Measurements from ENCODE around the gene TXNIP. TPM values are rescaled to one million over a fixed set of nuclear protein-coding genes. Genes with fewer than 3 reads are reported as not detected.

Gene TXNIP
- total RNA-seq, 1 experiment from 2014 or later = 23.2 TPM

DNA sequence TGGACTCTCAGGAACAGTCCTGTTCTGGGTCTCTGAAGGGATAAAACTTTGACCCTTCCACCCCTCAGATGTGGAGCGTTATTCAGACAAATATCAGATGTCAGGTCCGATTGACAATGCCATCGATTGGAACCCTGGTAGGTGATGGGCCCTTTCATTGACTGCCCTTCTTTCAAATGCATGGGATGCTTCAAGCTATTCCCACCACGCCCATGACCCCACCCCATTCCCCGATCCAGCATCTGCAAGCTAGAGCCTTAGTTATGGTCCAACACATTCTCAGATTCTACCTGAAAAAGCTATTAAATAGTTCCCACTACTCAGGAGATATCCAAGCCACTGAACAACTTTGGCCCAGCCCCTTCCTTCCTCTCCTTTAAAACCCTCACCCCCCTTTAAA is 19.4 kb downstream of the TXNIP start:
- Mint-ChIP-seq H3K4me1 (peaks cover 2 to 12% of the 10 kb centered on the region in 2 experiments), H3K4me3 (peak overlapping the region; percentile 25 to 43; a peak in 2 of 5 replicates), H3K27ac (0 out of 7 replicates have a peak overlapping the region, but pooled peaks of 1 of the 3 experiments have one; percentile 31), H3K36me3 (ENCODE audit: insufficient read depth in 1 of 3, low read depth in 3 of 3) (no peaks in the 10 kb centered on the region), H3K27me3 (ENCODE audit: low read depth) (peaks cover 1% of the 10 kb centered on the region; the same call in 1 of the 2 replicates), H3K9me3 (no peaks in the 10 kb centered on the region)
- TF ChIP-seq, protein P1, sequence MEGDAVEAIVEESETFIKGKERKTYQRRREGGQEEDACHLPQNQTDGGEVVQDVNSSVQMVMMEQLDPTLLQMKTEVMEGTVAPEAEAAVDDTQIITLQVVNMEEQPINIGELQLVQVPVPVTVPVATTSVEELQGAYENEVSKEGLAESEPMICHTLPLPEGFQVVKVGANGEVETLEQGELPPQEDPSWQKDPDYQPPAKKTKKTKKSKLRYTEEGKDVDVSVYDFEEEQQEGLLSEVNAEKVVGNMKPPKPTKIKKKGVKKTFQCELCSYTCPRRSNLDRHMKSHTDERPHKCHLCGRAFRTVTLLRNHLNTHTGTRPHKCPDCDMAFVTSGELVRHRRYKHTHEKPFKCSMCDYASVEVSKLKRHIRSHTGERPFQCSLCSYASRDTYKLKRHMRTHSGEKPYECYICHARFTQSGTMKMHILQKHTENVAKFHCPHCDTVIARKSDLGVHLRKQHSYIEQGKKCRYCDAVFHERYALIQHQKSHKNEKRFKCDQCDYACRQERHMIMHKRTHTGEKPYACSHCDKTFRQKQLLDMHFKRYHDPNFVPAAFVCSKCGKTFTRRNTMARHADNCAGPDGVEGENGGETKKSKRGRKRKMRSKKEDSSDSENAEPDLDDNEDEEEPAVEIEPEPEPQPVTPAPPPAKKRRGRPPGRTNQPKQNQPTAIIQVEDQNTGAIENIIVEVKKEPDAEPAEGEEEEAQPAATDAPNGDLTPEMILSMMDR (conservative IDR thresholded peaks at IDR 0.05) = no peak
- Histone ChIP-seq H4K8ac (replicated peaks; ENCODE audit: insufficient read length, low read depth, low read length) (no peak overlapping the region), H3K56ac (ENCODE audit: insufficient read length, low read depth, low read length) (no peak overlapping the region), H2AK5ac (ENCODE audit: insufficient read length, low read length) (no peak overlapping the region), H3K14ac (ENCODE audit: insufficient read depth, low read length) (no peak overlapping the region), H3K4me2 (ENCODE audit: insufficient read depth, insufficient read length, low read length) (no peak overlapping the region), H4K5ac (ENCODE audit: insufficient read length, low read depth, low read length) (no peak overlapping the region), H2BK120ac (ENCODE audit: low read depth, low read length, poor library complexity, severe bottlenecking) (no peak overlapping the region), H3K9ac (ENCODE audit: extremely low read depth, insufficient read length, low read length) (no peak overlapping the region), H2BK20ac (ENCODE audit: low read depth, low read length, poor library complexity, severe bottlenecking) (no peak overlapping the region), H2BK15ac (ENCODE audit: low read depth, low read length) (no peak overlapping the region), H3K18ac (ENCODE audit: insufficient read length, low read depth, low read length) (no peak overlapping the region), H3T11ph (ENCODE audit: low read length) (no peak overlapping the region), H3K23ac (ENCODE audit: insufficient read length, low read depth, low read length) (no peak overlapping the region), H3K4ac (ENCODE audit: low read depth, low read length) (no peak overlapping the region), H3K23me2 (ENCODE audit: insufficient read length, low read depth, low read length, poor library complexity, severe bottlenecking) (no peaks in the 10 kb centered on the region), H3K27me3 (ENCODE audit: insufficient read depth, low read length) (no peaks in the 10 kb centered on the region), H2BK12ac (ENCODE audit: insufficient read length, low read depth, low read length) (no peak overlapping the region), H4K91ac (ENCODE audit: insufficient read length, low read depth, low read length) (no peak overlapping the region), H3K79me1 (ENCODE audit: insufficient read depth, low read depth, low read length, poor library complexity, severe bottlenecking) (no peaks in the 10 kb centered on the region), H3K4me1 (ENCODE audit: insufficient read depth, low read length) (peaks cover 7% of the 10 kb centered on the region), H2BK5ac (ENCODE audit: insufficient read length, low read length) (no peak overlapping the region), H3K9me3 (ENCODE audit: control insufficient read depth, low read depth, low read length) (no peaks in the 10 kb centered on the region), H4K20me1 (ENCODE audit: control insufficient read depth, insufficient read depth, insufficient read length) (no peaks in the 10 kb centered on the region), H3K27ac (ENCODE audit: insufficient read length, low read depth, low read length) (no peak overlapping the region), H2AFZ (ENCODE audit: low read length) (no peak overlapping the region), H3K79me2 (ENCODE audit: insufficient read depth, low read length) (no peaks in the 10 kb centered on the region)
- WGBS (ENCODE audit: extremely low coverage, insufficient read length, low lambda C conversion rate) = no CpG with 5 or more reads among the region's 5 CpGs
- no peak for DNase-seq

Data from H9 (cell line).